Ectodermal cell (in vitro differentiated cells): ENCODE measurements around the gene CD63.

Source experiments
- H3K27ac ChIP-seq: 2 replicates; pipeline ENCODE4 v1.7.0; 2013; ENCODE audit warnings: mild to moderate bottlenecking, low read depth, low read length; ENCODE audit not compliant: insufficient read depth, poor library complexity, severe bottlenecking
- H3K27me3 ChIP-seq: 2 replicates; pipeline ENCODE4 v1.7.0; 2013; ENCODE audit warnings: mild to moderate bottlenecking, low read length; ENCODE audit not compliant: insufficient read depth, control insufficient read depth, poor library complexity, severe bottlenecking
- H3K36me3 ChIP-seq: one replicate; pipeline ENCODE4 v1.7.0; 2013; ENCODE audit warnings: low read length; ENCODE audit not compliant: control insufficient read depth, insufficient read depth
- H3K4me1 ChIP-seq: one replicate; pipeline ENCODE4 v1.7.0; 2013; ENCODE audit warnings: low read length; ENCODE audit not compliant: control insufficient read depth, insufficient read depth
- H3K4me3 ChIP-seq: 2 replicates; pipeline ENCODE4 v1.7.0; 2013; ENCODE audit warnings: low read depth, low read length, control low read depth; ENCODE audit not compliant: insufficient read depth
- H3K9me3 ChIP-seq: 2 replicates; pipeline ENCODE4 v1.7.0; 2013; ENCODE audit warnings: mild to moderate bottlenecking, low read length, moderate library complexity; ENCODE audit not compliant: control insufficient read depth
- WGBS, 2 experiments: methylation state at CpG; one replicate each; pipeline ENCODE4 v1.1.7; 2013; ENCODE audit warnings: missing lambda C conversion rate in 2 of 2; 5-methylcytosine and 5-hydroxymethylcytosine counted together

Gene CD63

GRCh38 chr12:55715169-55715764 is 13.5 kb downstream of the CD63 start:
- Histone ChIP-seq H3K27me3 (peaks cover 7% of the 10 kb centered on the region), H3K4me1 (peaks cover 33% of the 10 kb centered on the region), H3K4me3 (peak overlapping the region; percentile 90), H3K36me3 (no peaks in the 10 kb centered on the region), H3K27ac (no peak overlapping the region), H3K9me3 (no peaks in the 10 kb centered on the region)
- 78 to 83% methylated on average over 7 of the region's 7 CpGs for WGBS, 2 experiments

GRCh38 chr12:55713721-55714120 is 15.1 kb downstream of the CD63 start:
- 81 to 94% methylated on average over 2 of the region's 2 CpGs for WGBS, 2 experiments
- Histone ChIP-seq H3K9me3 (no peaks in the 10 kb centered on the region), H3K27ac (no peak overlapping the region), H3K27me3 (peaks cover 7% of the 10 kb centered on the region), H3K4me1 (peaks cover 23% of the 10 kb centered on the region), H3K4me3 (no peak overlapping the region), H3K36me3 (no peaks in the 10 kb centered on the region)

- Histone ChIP-seq H3K4me3 (no peak overlapping the region), H3K9me3 (no peaks in the 10 kb centered on the region), H3K4me1 (peaks cover 19% of the 10 kb centered on the region), H3K36me3 (no peaks in the 10 kb centered on the region), H3K27me3 (peaks cover 7% of the 10 kb centered on the region), H3K27ac (no peak overlapping the region)
- WGBS, 2 experiments: 76 to 93% methylated on average over 1 of the region's 1 CpG
These were observed 16.0 kb downstream of the CD63 start for GRCh38 chr12:55712700-55713415.

- H3K4me3 ChIP-seq: no peak overlapping the region
- peaks cover 9% of the 10 kb centered on the region for H3K27me3 ChIP-seq
- WGBS, 2 experiments: 88 to 92% methylated on average over 4 of the region's 4 CpGs
- H3K4me1 ChIP-seq: peaks cover 11% of the 10 kb centered on the region
- H3K27ac ChIP-seq: no peak overlapping the region
- H3K36me3 ChIP-seq: no peaks in the 10 kb centered on the region
- H3K9me3 ChIP-seq: no peaks in the 10 kb centered on the region
These were observed 16.8 kb downstream of the CD63 start for GRCh38 chr12:55711786-55712553.

GRCh38 chr12:55708695-55709233 is 20.0 kb downstream of the CD63 start:
- Histone ChIP-seq H3K4me1 (peaks cover 29% of the 10 kb centered on the region), H3K27me3 (peaks cover 13% of the 10 kb centered on the region), H3K4me3 (peak overlapping the region; percentile 63), H3K9me3 (no peaks in the 10 kb centered on the region), H3K36me3 (no peaks in the 10 kb centered on the region), H3K27ac (no peak overlapping the region)
- WGBS, 2 experiments: 25 to 44% methylated on average over 2 to 3 of the region's 3 CpGs

- peak within 1 kb of the TSS; percentile 63 for H3K4me3 ChIP-seq
- no peak within 1 kb of the TSS for H3K27ac ChIP-seq
- H3K27me3 ChIP-seq: peaks cover 13% of the 10 kb centered on the region
- no peaks in the 10 kb centered on the region for H3K36me3 ChIP-seq
- WGBS, 2 experiments: 0% methylated on average over 30 to 38 of the region's 39 CpGs
- H3K4me1 ChIP-seq: peaks cover 29% of the 10 kb centered on the region
- H3K9me3 ChIP-seq: no peaks in the 10 kb centered on the region
These were observed 20.7 kb downstream of the CD63 start, which contains the start of gene ITGA7 for GRCh38 chr12:55707841-55708694. Gene ITGA7 (minus strand): TSS chr12:55707904. CDS start chr12:55707682, 222 bp downstream.

GRCh38 chr12:55707219-55707671 is 21.6 kb downstream of the CD63 start:
- Histone ChIP-seq H3K4me1 (peaks cover 29% of the 10 kb centered on the region), H3K27ac (no peak overlapping the region), H3K9me3 (no peaks in the 10 kb centered on the region), H3K36me3 (no peaks in the 10 kb centered on the region), H3K27me3 (peaks cover 9% of the 10 kb centered on the region), H3K4me3 (peak overlapping the region; percentile 63)
- 1% methylated on average over 22 of the region's 22 CpGs for WGBS, 2 experiments

- peak overlapping the region; percentile 63 for H3K4me3 ChIP-seq
- H3K9me3 ChIP-seq: no peaks in the 10 kb centered on the region
- H3K4me1 ChIP-seq: peaks cover 29% of the 10 kb centered on the region
- no peaks in the 10 kb centered on the region for H3K36me3 ChIP-seq
- 36 to 37% methylated on average over 2 of the region's 2 CpGs for WGBS, 2 experiments
- no peak overlapping the region for H3K27ac ChIP-seq
- peaks cover 6% of the 10 kb centered on the region for H3K27me3 ChIP-seq
These were observed 22.1 kb downstream of the CD63 start for GRCh38 chr12:55706568-55707218.

- no peak overlapping the region for H3K4me3 ChIP-seq
- peaks cover 29% of the 10 kb centered on the region for H3K4me1 ChIP-seq
- no peaks in the 10 kb centered on the region for H3K36me3 ChIP-seq
- 32 to 34% methylated on average over 5 of the region's 5 CpGs for WGBS, 2 experiments
- H3K27ac ChIP-seq: no peak overlapping the region
- no peaks in the 10 kb centered on the region for H3K9me3 ChIP-seq
- peaks cover 6% of the 10 kb centered on the region for H3K27me3 ChIP-seq
These were observed 22.9 kb downstream of the CD63 start for GRCh38 chr12:55705782-55706402.
